Parathyroid adenoma (tissue), 2 donors: Measurements from ENCODE around the gene HDAC8.

Experiments
- H2AFZ ChIP-seq: fragments of 300-600 bp; sonication (generic); one replicate; pipeline ENCODE4 v1.7.0; 2017; ENCODE audit warnings: antibody characterized with exemption, mild to moderate bottlenecking
- H3K27ac ChIP-seq: fragments of 300-600 bp; sonication (generic); one replicate; pipeline ENCODE4 v1.7.0; 2017
- H3K27me3 ChIP-seq: fragments of 300-600 bp; sonication (generic); one replicate; pipeline ENCODE4 v1.7.0; 2017; ENCODE audit warnings: low read length; ENCODE audit not compliant: control insufficient read depth, insufficient read depth
- H3K36me3 ChIP-seq: fragments of 300-600 bp; sonication (generic); one replicate; pipeline ENCODE4 v1.7.0; 2017; ENCODE audit warnings: low read length; ENCODE audit not compliant: control insufficient read depth, insufficient read depth
- H3K4me1 ChIP-seq: fragments of 300-600 bp; sonication (generic); one replicate; pipeline ENCODE4 v1.7.0; 2017; ENCODE audit warnings: control low read depth
- H3K4me2 ChIP-seq: fragments of 300-600 bp; sonication (generic); one replicate; pipeline ENCODE4 v1.7.0; 2017; ENCODE audit warnings: low read length
- H3K4me3 ChIP-seq: fragments of 300-600 bp; sonication (generic); one replicate; pipeline ENCODE4 v1.7.0; 2017; ENCODE audit warnings: low read depth, low read length
- H3K79me2 ChIP-seq: fragments of 300-600 bp; sonication (generic); one replicate; pipeline ENCODE4 v1.7.0; 2017; ENCODE audit warnings: control low read depth
- H3K9ac ChIP-seq: fragments of 300-600 bp; sonication (generic); one replicate; pipeline ENCODE4 v1.7.0; 2017; ENCODE audit warnings: mild to moderate bottlenecking
- H3K9me3 ChIP-seq: fragments of 300-600 bp; sonication (generic); one replicate; pipeline ENCODE4 v1.7.0; 2017; ENCODE audit warnings: low read length; ENCODE audit not compliant: control insufficient read depth
- TF ChIP-seq, protein P1 (sequence below): fragments of 300-600 bp; sonication (generic); IDR thresholded peaks from one replicate; pipeline ENCODE4 v1.7.0; 2017; ENCODE audit warnings: antibody characterized with exemption, mild to moderate bottlenecking
- donor health status: primary hyperparathyroidism.

HDAC8 gene

DNA sequence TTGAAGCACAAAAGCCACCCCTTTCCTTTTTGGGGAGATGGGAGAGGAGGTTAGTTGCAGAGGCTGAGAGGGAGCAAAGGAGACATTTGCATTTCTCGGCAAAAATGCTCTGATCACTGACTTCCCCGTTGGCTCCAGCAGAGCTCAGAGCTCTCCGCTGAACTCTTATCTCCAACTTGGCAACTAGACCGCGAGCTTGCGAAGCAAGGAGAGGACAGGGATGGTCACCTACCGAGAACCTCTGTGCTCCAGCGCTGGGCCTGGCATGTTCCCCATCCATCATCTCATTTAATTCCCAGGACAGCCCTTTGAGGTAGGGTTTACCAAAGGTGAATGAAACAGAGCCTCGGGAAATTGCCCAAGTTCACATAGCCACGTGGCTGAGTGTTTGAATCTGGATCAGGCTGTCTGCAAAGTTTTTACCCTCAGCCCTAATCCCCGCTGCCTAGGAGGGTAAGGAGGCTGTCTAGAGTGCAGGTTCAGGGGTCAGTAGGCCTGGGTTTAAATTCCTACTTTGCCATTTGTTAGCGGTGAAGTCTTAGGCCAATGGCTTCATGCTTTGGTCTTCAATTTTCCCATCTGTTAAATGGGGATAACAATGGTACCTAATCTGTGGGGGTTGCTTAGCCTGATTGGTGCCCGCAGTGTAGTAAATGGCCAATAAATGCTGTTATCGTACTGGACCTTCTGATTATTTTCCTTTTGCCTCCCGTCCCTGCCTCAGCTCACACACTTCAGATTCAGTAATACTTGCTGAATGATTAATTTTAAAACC, 263.2 kb downstream of the HDAC8 start:
- Histone ChIP-seq H3K9ac (no peak overlapping the region), H3K4me1 (no peaks in the 10 kb centered on the region), H3K9me3 (no peaks in the 10 kb centered on the region), H3K4me3 (peak overlapping the region; percentile 40), H3K4me2 (peak overlapping the region; percentile 67), H3K79me2 (no peaks in the 10 kb centered on the region), H2AFZ (peak overlapping the region; percentile 29), H3K27me3 (no peaks in the 10 kb centered on the region), H3K27ac (no peak overlapping the region), H3K36me3 (no peaks in the 10 kb centered on the region)
- TF ChIP-seq, protein P1, sequence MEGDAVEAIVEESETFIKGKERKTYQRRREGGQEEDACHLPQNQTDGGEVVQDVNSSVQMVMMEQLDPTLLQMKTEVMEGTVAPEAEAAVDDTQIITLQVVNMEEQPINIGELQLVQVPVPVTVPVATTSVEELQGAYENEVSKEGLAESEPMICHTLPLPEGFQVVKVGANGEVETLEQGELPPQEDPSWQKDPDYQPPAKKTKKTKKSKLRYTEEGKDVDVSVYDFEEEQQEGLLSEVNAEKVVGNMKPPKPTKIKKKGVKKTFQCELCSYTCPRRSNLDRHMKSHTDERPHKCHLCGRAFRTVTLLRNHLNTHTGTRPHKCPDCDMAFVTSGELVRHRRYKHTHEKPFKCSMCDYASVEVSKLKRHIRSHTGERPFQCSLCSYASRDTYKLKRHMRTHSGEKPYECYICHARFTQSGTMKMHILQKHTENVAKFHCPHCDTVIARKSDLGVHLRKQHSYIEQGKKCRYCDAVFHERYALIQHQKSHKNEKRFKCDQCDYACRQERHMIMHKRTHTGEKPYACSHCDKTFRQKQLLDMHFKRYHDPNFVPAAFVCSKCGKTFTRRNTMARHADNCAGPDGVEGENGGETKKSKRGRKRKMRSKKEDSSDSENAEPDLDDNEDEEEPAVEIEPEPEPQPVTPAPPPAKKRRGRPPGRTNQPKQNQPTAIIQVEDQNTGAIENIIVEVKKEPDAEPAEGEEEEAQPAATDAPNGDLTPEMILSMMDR = no peak

DNA sequence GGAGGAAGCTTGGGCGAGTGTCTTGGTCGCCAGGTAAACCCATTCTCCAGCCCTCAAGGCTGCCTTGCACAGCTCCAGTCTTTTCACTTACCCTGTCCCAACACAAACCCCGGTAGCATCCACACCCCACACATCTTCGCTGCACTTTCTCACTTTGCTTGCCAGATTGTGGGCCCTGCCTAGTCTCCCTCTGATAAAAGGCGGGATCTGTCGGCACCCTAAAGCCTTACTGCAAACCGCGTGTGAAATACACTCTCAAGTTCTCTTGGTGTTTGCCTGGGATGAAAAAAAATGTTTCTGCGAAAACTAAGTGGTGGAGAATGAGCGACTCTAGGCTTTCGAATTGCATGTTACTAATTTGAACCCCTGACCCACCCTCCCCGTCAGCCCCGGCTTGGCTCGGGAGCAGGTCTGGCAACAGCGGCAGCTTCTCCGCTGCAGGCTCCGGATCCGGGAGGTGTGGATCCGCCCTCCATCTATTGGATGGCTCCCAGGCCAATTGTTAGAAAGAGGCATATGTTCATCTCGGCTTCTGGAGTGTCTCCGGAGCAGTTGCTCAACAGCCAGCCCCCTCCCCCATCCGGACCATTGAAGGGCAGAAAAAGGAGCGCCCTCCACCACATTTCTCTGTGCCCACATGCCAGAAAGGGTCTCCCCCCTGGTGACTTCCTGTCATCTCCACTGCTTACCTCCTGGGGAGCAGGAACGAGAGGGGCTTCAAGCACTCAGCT, 263.9 kb downstream of the HDAC8 start:
- Histone ChIP-seq H3K4me2 (peak overlapping the region; percentile 67), H3K36me3 (no peaks in the 10 kb centered on the region), H3K4me3 (peak overlapping the region; percentile 40), H3K27me3 (no peaks in the 10 kb centered on the region), H3K9me3 (no peaks in the 10 kb centered on the region), H3K4me1 (no peaks in the 10 kb centered on the region), H3K79me2 (no peaks in the 10 kb centered on the region), H3K27ac (no peak overlapping the region), H3K9ac (no peak overlapping the region), H2AFZ (peak overlapping the region; percentile 29)
- TF ChIP-seq, protein P1 = no peak

- Histone ChIP-seq H3K9me3 (no peaks in the 10 kb centered on the region), H3K4me1 (no peaks in the 10 kb centered on the region), H3K4me3 (no peak overlapping the region), H3K36me3 (no peaks in the 10 kb centered on the region), H3K9ac (no peak overlapping the region), H3K27me3 (no peaks in the 10 kb centered on the region), H3K79me2 (no peaks in the 10 kb centered on the region), H3K27ac (no peak overlapping the region), H3K4me2 (no peak overlapping the region), H2AFZ (no peak overlapping the region)
- TF ChIP-seq, protein P1 = no peak
These were observed 264.5 kb downstream of the HDAC8 start for GRCh38 chrX:72308209-72308565.

DNA sequence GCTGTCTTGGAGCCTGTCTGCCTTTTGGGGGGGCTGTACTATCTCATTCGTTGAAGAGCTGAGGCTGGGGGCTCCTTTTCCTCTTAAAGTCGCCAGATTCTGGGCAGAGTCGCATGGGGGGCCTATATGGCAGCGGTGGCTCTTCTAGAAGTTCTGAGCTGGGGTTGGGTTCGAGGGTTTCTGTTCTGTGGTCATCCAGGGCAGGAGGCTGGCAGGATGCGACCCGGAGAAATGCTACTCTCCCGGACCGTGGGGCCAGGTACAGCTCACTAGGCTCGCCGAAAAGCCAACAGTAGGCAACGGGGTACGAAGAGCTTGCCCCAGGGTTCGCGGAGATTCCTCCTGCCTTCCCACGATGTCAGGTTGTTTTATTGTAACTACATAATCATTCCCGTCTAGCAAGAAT, 265.0 kb downstream of the HDAC8 start:
- Histone ChIP-seq H2AFZ (no peak overlapping the region), H3K9ac (no peak overlapping the region), H3K36me3 (no peaks in the 10 kb centered on the region), H3K79me2 (no peaks in the 10 kb centered on the region), H3K4me2 (peak overlapping the region; percentile 77), H3K9me3 (no peaks in the 10 kb centered on the region), H3K27ac (no peak overlapping the region), H3K4me1 (no peaks in the 10 kb centered on the region), H3K4me3 (no peak overlapping the region), H3K27me3 (no peaks in the 10 kb centered on the region)
- TF ChIP-seq, protein P1 = no peak
